ENCODE measurements around the gene CDKN2AIPNL. TPM values are rescaled to one million over a fixed set of nuclear protein-coding genes. Genes with fewer than 3 reads are reported as not detected.

CDKN2AIPNL gene
- 10 to 100 TPM; 24.6 to 25.8 TPM for total RNA-seq

- H3K27me3 Mint-ChIP-seq (ENCODE audit: low read depth): no peaks in the 10 kb centered on the region
- DNase-seq: peak; percentile 94 to 95
- peak; percentile 99 for ATAC-seq (replicated peaks in 1 of 2)
- peaks cover 0 to 6% of the 10 kb centered on the region in 2 donors for H3K36me3 Mint-ChIP-seq (ENCODE audit: insufficient read depth in 2 of 2)
- peak within 1 kb of the TSS; percentile 89 for H3K27ac Mint-ChIP-seq
- H3K9me3 Mint-ChIP-seq: no peaks in the 10 kb centered on the region
- H3K4me3 Mint-ChIP-seq: peak within 1 kb of the TSS; percentile 96 to 98
- peaks cover 43% of the 10 kb centered on the region for H3K4me1 Mint-ChIP-seq (ENCODE audit: low read depth)
Observed at GRCh38 chr5:134411546-134412266, at the start of gene CDKN2AIPNL. Gene CDKN2AIPNL (minus strand): TSS chr5:134411881. CDS start chr5:134411854, 27 bp downstream.

GRCh38 chr5:134460551-134460950 lies 48.9 kb upstream of the CDKN2AIPNL start:
- Mint-ChIP-seq H3K27ac (no peak overlapping the region), H3K36me3 (ENCODE audit: insufficient read depth in 2 of 2) (no peaks in the 10 kb centered on the region), H3K4me3 (no peak overlapping the region), H3K27me3 (ENCODE audit: low read depth) (no peaks in the 10 kb centered on the region), H3K9me3 (no peaks in the 10 kb centered on the region), H3K4me1 (ENCODE audit: low read depth) (no peaks in the 10 kb centered on the region)
- DNase-seq (no peak), ATAC-seq (replicated peaks in 1 of 2) (no peak)

GRCh38 chr5:134459491-134459890 lies 47.8 kb upstream of the CDKN2AIPNL start:
- no peaks in the 10 kb centered on the region for H3K36me3 Mint-ChIP-seq (ENCODE audit: insufficient read depth in 2 of 2)
- H3K4me3 Mint-ChIP-seq: no peak overlapping the region
- ATAC-seq (replicated peaks in 1 of 2): no peak
- DNase-seq: no peak
- H3K4me1 Mint-ChIP-seq (ENCODE audit: low read depth): no peaks in the 10 kb centered on the region
- H3K9me3 Mint-ChIP-seq: no peaks in the 10 kb centered on the region
- H3K27me3 Mint-ChIP-seq (ENCODE audit: low read depth): no peaks in the 10 kb centered on the region
- no peak overlapping the region for H3K27ac Mint-ChIP-seq

- Mint-ChIP-seq H3K9me3 (no peaks in the 10 kb centered on the region), H3K4me3 (no peak overlapping the region), H3K27me3 (ENCODE audit: low read depth) (no peaks in the 10 kb centered on the region), H3K36me3 (ENCODE audit: insufficient read depth in 2 of 2) (no peaks in the 10 kb centered on the region), H3K27ac (no peak overlapping the region), H3K4me1 (ENCODE audit: low read depth) (no peaks in the 10 kb centered on the region)
- DNase-seq: no peak
- ATAC-seq (replicated peaks in 1 of 2): no peak
Observed at GRCh38 chr5:134459010-134459403, 47.3 kb upstream of the CDKN2AIPNL start.

GRCh38 chr5:134458234-134459009 lies 46.7 kb upstream of the CDKN2AIPNL start:
- DNase-seq: no peak
- H3K4me1 Mint-ChIP-seq (ENCODE audit: low read depth): no peaks in the 10 kb centered on the region
- H3K27me3 Mint-ChIP-seq (ENCODE audit: low read depth): no peaks in the 10 kb centered on the region
- no peaks in the 10 kb centered on the region for H3K36me3 Mint-ChIP-seq (ENCODE audit: insufficient read depth in 2 of 2)
- H3K9me3 Mint-ChIP-seq: no peaks in the 10 kb centered on the region
- no peak overlapping the region for H3K27ac Mint-ChIP-seq
- ATAC-seq (replicated peaks in 1 of 2): no peak
- no peak overlapping the region for H3K4me3 Mint-ChIP-seq

GRCh38 chr5:134457801-134458200 lies 46.1 kb upstream of the CDKN2AIPNL start:
- no peaks in the 10 kb centered on the region for H3K4me1 Mint-ChIP-seq (ENCODE audit: low read depth)
- H3K27ac Mint-ChIP-seq: no peak overlapping the region
- H3K9me3 Mint-ChIP-seq: no peaks in the 10 kb centered on the region
- no peak overlapping the region for H3K4me3 Mint-ChIP-seq
- no peaks in the 10 kb centered on the region for H3K36me3 Mint-ChIP-seq (ENCODE audit: insufficient read depth in 2 of 2)
- H3K27me3 Mint-ChIP-seq (ENCODE audit: low read depth): no peaks in the 10 kb centered on the region
- DNase-seq: no peak
- ATAC-seq (replicated peaks in 1 of 2): no peak

- Mint-ChIP-seq H3K9me3 (no peaks in the 10 kb centered on the region), H3K27ac (no peak overlapping the region), H3K4me3 (no peak overlapping the region), H3K4me1 (ENCODE audit: low read depth) (no peaks in the 10 kb centered on the region), H3K27me3 (ENCODE audit: low read depth) (no peaks in the 10 kb centered on the region), H3K36me3 (ENCODE audit: insufficient read depth in 2 of 2) (no peaks in the 10 kb centered on the region)
- DNase-seq (no peak), ATAC-seq (replicated peaks in 1 of 2) (no peak)
Observed at GRCh38 chr5:134456825-134457224, 45.1 kb upstream of the CDKN2AIPNL start.

GRCh38 chr5:134455466-134455865 lies 43.8 kb upstream of the CDKN2AIPNL start:
- no peaks in the 10 kb centered on the region for H3K27me3 Mint-ChIP-seq (ENCODE audit: low read depth)
- H3K4me1 Mint-ChIP-seq (ENCODE audit: low read depth): no peaks in the 10 kb centered on the region
- no peaks in the 10 kb centered on the region for H3K9me3 Mint-ChIP-seq
- H3K27ac Mint-ChIP-seq: no peak overlapping the region
- DNase-seq (no peak), ATAC-seq (replicated peaks in 1 of 2) (no peak)
- H3K4me3 Mint-ChIP-seq: no peak overlapping the region
- no peaks in the 10 kb centered on the region for H3K36me3 Mint-ChIP-seq (ENCODE audit: insufficient read depth in 2 of 2)

GRCh38 chr5:134453016-134453415 lies 41.3 kb upstream of the CDKN2AIPNL start:
- no peak for ATAC-seq (replicated peaks in 1 of 2)
- Mint-ChIP-seq H3K9me3 (no peaks in the 10 kb centered on the region), H3K4me1 (ENCODE audit: low read depth) (peaks cover 2% of the 10 kb centered on the region), H3K36me3 (ENCODE audit: insufficient read depth in 2 of 2) (no peaks in the 10 kb centered on the region), H3K27me3 (ENCODE audit: low read depth) (no peaks in the 10 kb centered on the region), H3K4me3 (no peak overlapping the region), H3K27ac (no peak overlapping the region)
- DNase-seq: no peak

GRCh38 chr5:134451936-134452505 lies 40.3 kb upstream of the CDKN2AIPNL start:
- H3K27ac Mint-ChIP-seq: no peak overlapping the region
- H3K9me3 Mint-ChIP-seq: no peaks in the 10 kb centered on the region
- DNase-seq (no peak), ATAC-seq (replicated peaks in 1 of 2) (no peak)
- peaks cover 6% of the 10 kb centered on the region for H3K4me1 Mint-ChIP-seq (ENCODE audit: low read depth)
- H3K27me3 Mint-ChIP-seq (ENCODE audit: low read depth): no peaks in the 10 kb centered on the region
- H3K36me3 Mint-ChIP-seq (ENCODE audit: insufficient read depth in 2 of 2): no peaks in the 10 kb centered on the region
- H3K4me3 Mint-ChIP-seq: no peak overlapping the region

- Mint-ChIP-seq H3K9me3 (no peaks in the 10 kb centered on the region), H3K27ac (no peak overlapping the region), H3K4me1 (ENCODE audit: low read depth) (peaks cover 6% of the 10 kb centered on the region), H3K27me3 (ENCODE audit: low read depth) (no peaks in the 10 kb centered on the region), H3K4me3 (no peak overlapping the region), H3K36me3 (ENCODE audit: insufficient read depth in 2 of 2) (no peaks in the 10 kb centered on the region)
- no peak for DNase-seq
- ATAC-seq (replicated peaks in 1 of 2): no peak
Observed at GRCh38 chr5:134451225-134451935, 39.7 kb upstream of the CDKN2AIPNL start.

GRCh38 chr5:134450374-134450773 lies 38.7 kb upstream of the CDKN2AIPNL start:
- H3K36me3 Mint-ChIP-seq (ENCODE audit: insufficient read depth in 2 of 2): no peaks in the 10 kb centered on the region
- H3K27me3 Mint-ChIP-seq (ENCODE audit: low read depth): no peaks in the 10 kb centered on the region
- DNase-seq (no peak), ATAC-seq (replicated peaks in 1 of 2) (no peak)
- no peaks in the 10 kb centered on the region for H3K9me3 Mint-ChIP-seq
- no peak overlapping the region for H3K4me3 Mint-ChIP-seq
- no peak overlapping the region for H3K27ac Mint-ChIP-seq
- peaks cover 11% of the 10 kb centered on the region for H3K4me1 Mint-ChIP-seq (ENCODE audit: low read depth)

GRCh38 chr5:134449167-134449566 lies 37.5 kb upstream of the CDKN2AIPNL start:
- Mint-ChIP-seq H3K4me3 (no peak overlapping the region), H3K27me3 (ENCODE audit: low read depth) (no peaks in the 10 kb centered on the region), H3K27ac (no peak overlapping the region), H3K4me1 (ENCODE audit: low read depth) (peaks cover 19% of the 10 kb centered on the region), H3K9me3 (no peaks in the 10 kb centered on the region), H3K36me3 (ENCODE audit: insufficient read depth in 2 of 2) (no peaks in the 10 kb centered on the region)
- DNase-seq: no peak
- no peak for ATAC-seq (replicated peaks in 1 of 2)
